K562 (cell line): ENCODE data around the gene FNDC1. TPM values are rescaled to one million over a fixed set of nuclear protein-coding genes. Genes with fewer than 3 reads are reported as not detected.

Experiments used
- ARHGAP35 ChIP-seq: fragments of 450-650 bp; IDR thresholded peaks from 2 replicates; pipeline ENCODE4 v1.6.1; 2018; ENCODE audit not compliant: partially characterized antibody
- CSDE1 ChIP-seq, 2 experiments: fragments of 450-650 bp; IDR thresholded peaks; 2 replicates each; pipeline ENCODE4 v1.6.1; 2016; ENCODE audit warnings: mild to moderate bottlenecking in 1 of 2
- ELF1 ChIP-seq: fragments of 200-800 bp; sonication (Bioruptor generic); IDR thresholded peaks from 2 replicates; pipeline ENCODE4 v1.6.1; 2016; ENCODE audit warnings: missing genetic modification characterization, missing compliant biosample characterization
- GATAD2B ChIP-seq: fragments of 450-650 bp; IDR thresholded peaks from 2 replicates; pipeline ENCODE4 v1.6.1; 2017; ENCODE audit warnings: mild to moderate bottlenecking, borderline replicate concordance
- GTF2E2 ChIP-seq: fragments of 200-800 bp; sonication (Bioruptor generic); IDR thresholded peaks from 2 replicates; pipeline ENCODE4 v1.6.1; 2016; ENCODE audit warnings: missing genetic modification characterization, missing compliant biosample characterization
- HLTF ChIP-seq: fragments of 450-650 bp; IDR thresholded peaks from 2 replicates; pipeline ENCODE4 v1.6.1; 2016
- HMGXB4 ChIP-seq: sonication (generic); formaldehyde crosslinking; IDR thresholded peaks from 2 replicates; pipeline ENCODE4 v1.8.1; 2023; ENCODE audit warnings: mild to moderate bottlenecking, missing genetic modification reagents
- HOMEZ ChIP-seq: fragments of 250-450 bp; sonication (Bioruptor Pico); IDR thresholded peaks from 2 replicates; pipeline ENCODE4 v1.4.0; 2020; ENCODE audit warnings: mild to moderate bottlenecking, moderate library complexity
- MTA1 ChIP-seq: fragments of 450-650 bp; IDR thresholded peaks from 2 replicates; pipeline ENCODE4 v1.6.1; 2017; ENCODE audit warnings: borderline replicate concordance
- NCOA2 ChIP-seq, 2 experiments: fragments of 450-650 bp; IDR thresholded peaks; 2 replicates each; pipeline ENCODE4 v1.6.1; 2018; ENCODE audit warnings: mild to moderate bottlenecking in 2 of 2, moderate library complexity in 1 of 2; ENCODE audit not compliant: partially characterized antibody in 2 of 2
- NEUROD1 ChIP-seq: fragments of 150-350 bp; IDR thresholded peaks from 2 replicates; pipeline ENCODE4 v1.6.1; 2014; ENCODE audit warnings: borderline replicate concordance, low read length, low read depth; ENCODE audit not compliant: partially characterized antibody
- SAFB ChIP-seq: fragments of 200-400 bp; formaldehyde crosslinking; IDR thresholded peaks from 2 replicates; pipeline ENCODE4 v1.6.1; 2017; ENCODE audit warnings: low read depth, low read length, borderline replicate concordance
- TCF15 ChIP-seq: fragments of 250-450 bp; sonication (Bioruptor Pico); IDR thresholded peaks from 2 replicates; pipeline ENCODE4 v1.8.0; 2022; ENCODE audit warnings: moderate library complexity, mild to moderate bottlenecking, inconsistent platforms
- TCF7L2 ChIP-seq: fragments of 150-350 bp; IDR thresholded peaks from 2 replicates; pipeline ENCODE4 v1.6.1; 2016; ENCODE audit warnings: low read depth, mild to moderate bottlenecking, low read length, moderate library complexity
- TEAD1 ChIP-seq, 2 experiments: fragments of 450-650 bp in 1 of 2; sonication (generic) in 1 of 2; formaldehyde crosslinking; IDR thresholded peaks; 2 replicates each; pipeline versions ENCODE4 v1.4.0 to v1.8.0; 2020 to 2022; ENCODE audit warnings: mild to moderate bottlenecking in 2 of 2, missing genetic modification reagents in 1 of 2
- THRAP3 ChIP-seq: fragments of 450-650 bp; IDR thresholded peaks from 2 replicates; pipeline ENCODE4 v1.6.1; 2016; ENCODE audit warnings: mild to moderate bottlenecking, inconsistent platforms, borderline replicate concordance
- ZEB2 ChIP-seq: fragments of 450-650 bp; IDR thresholded peaks from 2 replicates; pipeline ENCODE4 v1.6.1; 2016
- ZNF699 ChIP-seq: fragments of 250-450 bp; sonication (Bioruptor Pico); IDR thresholded peaks from 2 replicates; pipeline ENCODE4 v1.8.0; 2021; ENCODE audit warnings: mild to moderate bottlenecking, moderate library complexity; ENCODE audit not compliant: insufficient replicate concordance
- ZNF830 ChIP-seq: fragments of 250-450 bp; sonication (Bioruptor Pico); IDR thresholded peaks from 2 replicates; pipeline ENCODE4 v1.5.0; 2021; ENCODE audit warnings: mild to moderate bottlenecking
- polyA plus RNA-seq, 8 experiments: library from polyadenylated mRNA; depleted of rRNA in 4 of 8; stranded (reverse) in 5 of 8; unstranded in 3 of 8; fragments of >200 nt; fragmentation: Nextera tagmentation in 2 of 8; fragmentation: Illumina TruSeq in 1 of 8; extraction: Ambion mirVana in 2 of 8; extraction: Trizol in 1 of 8; gene quantifications; 2 replicates each; pipeline versions ENCODE4 v1.2.1 to v1.2.3, GENCODE V29; 2011 to 2014; ENCODE audit warnings: inconsistent platforms in 1 of 8, missing spikeins in 1 of 8
- total RNA-seq, 7 experiments: library from RNA; depleted of rRNA in 6 of 7; stranded (reverse); fragments of >200 nt in 6 of 7; fragmentation: Illumina TruSeq in 2 of 7; extraction: Trizol in 2 of 7; gene quantifications; 2 replicates each; pipeline versions ENCODE4 v1.2.1 to v1.2.3, GENCODE V29; 2011 to 2021; ENCODE audit warnings: low replicate concordance in 1 of 7
- TF ChIP-seq, protein P1 (sequence below), 2 experiments: fragments of 450-650 bp; IDR thresholded peaks; 2 replicates each; pipeline ENCODE4 v1.6.1; 2018; ENCODE audit warnings: mild to moderate bottlenecking in 2 of 2, low read depth in 1 of 2; ENCODE audit not compliant: partially characterized antibody in 2 of 2
- TF ChIP-seq, protein P2 (sequence below): fragments of 450-650 bp; IDR thresholded peaks from 2 replicates; pipeline ENCODE4 v1.6.1; 2016; ENCODE audit warnings: antibody characterized with exemption

The FNDC1 gene
- total and polyA plus RNA-seq, 9 of the 15 experiments (the other 6 are each of a cell fraction or from before 2014, with no cell fraction given): not detected

DNA sequence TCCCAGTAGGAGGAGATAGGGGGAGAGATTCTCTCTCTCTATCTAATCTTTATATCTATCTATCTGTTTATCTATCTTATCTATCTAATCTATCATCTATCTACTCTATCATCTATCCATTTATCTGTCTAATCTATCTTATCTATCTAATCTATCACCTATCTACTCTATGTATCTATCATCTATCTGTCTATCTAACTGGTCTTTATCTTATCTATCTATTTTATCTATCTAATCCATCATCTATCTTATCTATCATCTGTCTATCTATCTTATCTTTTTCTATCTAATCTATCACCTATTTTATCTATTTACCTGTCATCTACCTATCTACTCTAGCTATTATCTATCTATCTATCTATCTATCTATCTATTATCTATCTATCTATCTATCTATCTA is 109.4 kb downstream of the FNDC1 start (continued):
- TF ChIP-seq, protein P1, sequence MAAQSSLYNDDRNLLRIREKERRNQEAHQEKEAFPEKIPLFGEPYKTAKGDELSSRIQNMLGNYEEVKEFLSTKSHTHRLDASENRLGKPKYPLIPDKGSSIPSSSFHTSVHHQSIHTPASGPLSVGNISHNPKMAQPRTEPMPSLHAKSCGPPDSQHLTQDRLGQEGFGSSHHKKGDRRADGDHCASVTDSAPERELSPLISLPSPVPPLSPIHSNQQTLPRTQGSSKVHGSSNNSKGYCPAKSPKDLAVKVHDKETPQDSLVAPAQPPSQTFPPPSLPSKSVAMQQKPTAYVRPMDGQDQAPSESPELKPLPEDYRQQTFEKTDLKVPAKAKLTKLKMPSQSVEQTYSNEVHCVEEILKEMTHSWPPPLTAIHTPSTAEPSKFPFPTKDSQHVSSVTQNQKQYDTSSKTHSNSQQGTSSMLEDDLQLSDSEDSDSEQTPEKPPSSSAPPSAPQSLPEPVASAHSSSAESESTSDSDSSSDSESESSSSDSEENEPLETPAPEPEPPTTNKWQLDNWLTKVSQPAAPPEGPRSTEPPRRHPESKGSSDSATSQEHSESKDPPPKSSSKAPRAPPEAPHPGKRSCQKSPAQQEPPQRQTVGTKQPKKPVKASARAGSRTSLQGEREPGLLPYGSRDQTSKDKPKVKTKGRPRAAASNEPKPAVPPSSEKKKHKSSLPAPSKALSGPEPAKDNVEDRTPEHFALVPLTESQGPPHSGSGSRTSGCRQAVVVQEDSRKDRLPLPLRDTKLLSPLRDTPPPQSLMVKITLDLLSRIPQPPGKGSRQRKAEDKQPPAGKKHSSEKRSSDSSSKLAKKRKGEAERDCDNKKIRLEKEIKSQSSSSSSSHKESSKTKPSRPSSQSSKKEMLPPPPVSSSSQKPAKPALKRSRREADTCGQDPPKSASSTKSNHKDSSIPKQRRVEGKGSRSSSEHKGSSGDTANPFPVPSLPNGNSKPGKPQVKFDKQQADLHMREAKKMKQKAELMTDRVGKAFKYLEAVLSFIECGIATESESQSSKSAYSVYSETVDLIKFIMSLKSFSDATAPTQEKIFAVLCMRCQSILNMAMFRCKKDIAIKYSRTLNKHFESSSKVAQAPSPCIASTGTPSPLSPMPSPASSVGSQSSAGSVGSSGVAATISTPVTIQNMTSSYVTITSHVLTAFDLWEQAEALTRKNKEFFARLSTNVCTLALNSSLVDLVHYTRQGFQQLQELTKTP (IDR thresholded peaks at IDR 0.05; ENCODE audit: low read depth in 1 of 2, partially characterized antibody in 2 of 2): no peak
- TF ChIP-seq HLTF (0 out of 2 replicates have a peak, but pooled peaks have one; percentile 42), ZNF830 (CRISPR knock-in tag) (no peak), TCF7L2 (no peak), TCF15 (CRISPR knock-in tag) (no peak), GTF2E2 (no peak), ZNF699 (no peak), THRAP3 (0 out of 2 replicates have a peak, but pooled peaks have one; percentile 43), ZEB2 (0 out of 2 replicates have a peak, but pooled peaks have one; percentile 32), NEUROD1 (no peak), MTA1 (peak; percentile 94), HOMEZ (no peak), TEAD1 (CRISPR knock-in tag; IDR thresholded peaks at IDR 0.05) (no peak), GATAD2B (peak; percentile 90; the same call in 1 of the 2 replicates), SAFB (no peak), ARHGAP35 (peak; percentile 28), NCOA2 (IDR thresholded peaks at IDR 0.05; ENCODE audit: partially characterized antibody in 2 of 2) (peak in 1 of 2 experiments; percentile 37), CSDE1 (IDR thresholded peaks at IDR 0.05) (peak in 1 of 2 experiments; percentile 16; a peak in 1 of 4 replicates), ELF1 (tag) (no peak), HMGXB4 (CRISPR knock-in tag) (no peak)
- TF ChIP-seq, protein P2, sequence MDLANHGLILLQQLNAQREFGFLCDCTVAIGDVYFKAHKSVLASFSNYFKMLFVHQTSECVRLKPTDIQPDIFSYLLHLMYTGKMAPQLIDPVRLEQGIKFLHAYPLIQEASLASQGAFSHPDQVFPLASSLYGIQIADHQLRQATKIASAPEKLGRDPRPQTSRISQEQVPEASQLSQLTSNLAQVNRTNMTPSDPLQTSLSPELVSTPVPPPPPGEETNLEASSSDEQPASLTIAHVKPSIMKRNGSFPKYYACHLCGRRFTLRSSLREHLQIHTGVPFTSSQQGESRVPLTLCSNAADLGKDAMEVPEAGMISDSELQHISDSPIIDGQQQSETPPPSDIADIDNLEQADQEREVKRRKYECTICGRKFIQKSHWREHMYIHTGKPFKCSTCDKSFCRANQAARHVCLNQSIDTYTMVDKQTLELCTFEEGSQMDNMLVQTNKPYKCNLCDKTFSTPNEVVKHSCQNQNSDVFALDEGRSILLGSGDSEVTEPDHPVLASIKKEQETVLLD: peak; percentile 95
